H1 (cell line): ENCODE measurements around the gene ANKS1B.

Experiments
- CTCF ChIP-seq, 3 experiments: IDR thresholded peaks; 1 replicate in 2 of 3; 2 replicates in 1 of 3; pipeline versions ENCODE4 v1.5.1 to v1.6.1; 2011; ENCODE audit warnings: low read length in 3 of 3, mild to moderate bottlenecking in 3 of 3, inconsistent platforms in 2 of 3, low read depth in 1 of 3, moderate library complexity in 1 of 3; ENCODE audit not compliant: insufficient read depth in 1 of 3; ENCODE audit errors: control extremely low read depth in 1 of 3
- EP300 ChIP-seq, 2 experiments: IDR thresholded peaks; 1 replicate in 1 of 2; 2 replicates in 1 of 2; pipeline ENCODE4 v1.6.1; 2011 to 2012; ENCODE audit warnings: low read depth in 2 of 2, low read length in 2 of 2, mild to moderate bottlenecking in 2 of 2, borderline replicate concordance in 1 of 2, inconsistent platforms in 1 of 2, moderate library complexity in 1 of 2
- SIRT6 ChIP-seq: IDR thresholded peaks from one replicate; pipeline ENCODE4 v1.7.1; 2012; ENCODE audit warnings: low read length, inconsistent platforms
- SUZ12 ChIP-seq: fragments of 200-600 bp; sonication (generic); IDR thresholded peaks from 2 replicates; pipeline ENCODE4 v1.6.1; 2012; ENCODE audit warnings: mild to moderate bottlenecking, inconsistent platforms, low read length, moderate library complexity, mixed read lengths
- TEAD4 ChIP-seq: IDR thresholded peaks from 2 replicates; pipeline ENCODE4 v1.6.1; 2012; ENCODE audit warnings: low read depth, low read length, inconsistent platforms, mixed read lengths

GRCh38 chr12:99834710-99835109 lies 150.0 kb downstream of the ANKS1B start:
- TF ChIP-seq TEAD4: no peak
- TF ChIP-seq EP300 (IDR thresholded peaks at IDR 0.05; ENCODE audit: borderline replicate concordance in 1 of 2, low read depth in 2 of 2, low read length in 2 of 2): no peak
- TF ChIP-seq CTCF (IDR thresholded peaks at IDR 0.05; ENCODE audit: control extremely low read depth in 1 of 3, insufficient read depth in 1 of 3, low read depth in 1 of 3, low read length in 3 of 3): no peak
- no peak for TF ChIP-seq SUZ12
- TF ChIP-seq SIRT6: no peak
